Testis (tissue), 3 donors: ENCODE data around the gene HSP90AB1. TPM values are rescaled to one million over a fixed set of nuclear protein-coding genes. Genes with fewer than 3 reads are reported as not detected.

Experiments
- DNase-seq: peaks from one replicate; pipeline ENCODE4 v3.0.0-alpha.2; 2019
- H3K27ac ChIP-seq, 2 donors: fragments of 200-600 bp; sonication (generic); one replicate each; pipeline ENCODE4 v1.5.1; 2019
- H3K27me3 ChIP-seq: fragments of 200-600 bp; sonication (generic); one replicate; pipeline ENCODE4 v1.5.1; 2019
- H3K36me3 ChIP-seq: fragments of 200-600 bp; sonication (generic); one replicate; pipeline ENCODE4 v1.5.1; 2017; ENCODE audit warnings: low read depth; ENCODE audit errors: missing control alignments
- H3K4me1 ChIP-seq: fragments of 200-600 bp; sonication (generic); one replicate; pipeline ENCODE4 v1.5.1; 2019
- H3K4me3 ChIP-seq, 2 donors: fragments of 200-600 bp; sonication (generic); one replicate each; pipeline ENCODE4 v1.5.1; 2017 to 2019
- H3K9me3 ChIP-seq: fragments of 200-600 bp; sonication (generic); one replicate; pipeline ENCODE4 v1.5.1; 2017
- POLR2A ChIP-seq: fragments of 450-650 bp; IDR thresholded peaks from one replicate; pipeline ENCODE4 v1.6.1; 2017; ENCODE audit warnings: antibody characterized with exemption, mild to moderate bottlenecking, moderate library complexity
- WGBS, 2 donors: methylation state at CpG; one replicate each; pipeline ENCODE4 v1.1.5; 2018; 5-methylcytosine and 5-hydroxymethylcytosine counted together
- intact Hi-C: fragments of 100-400 bp; cut with DNase I; formaldehyde crosslinking; loops from one replicate; pipeline ENCODE4 v1.15.1; 2023; ENCODE audit warnings: low total_unique reads
- polyA plus RNA-seq: library from polyadenylated mRNA; stranded (reverse); fragments of 350-450 nt; fragmentation: Illumina TruSeq; extraction: RNeasy Lipid Tissue Mini Kit (QIAGEN cat#74804); gene quantifications from one replicate; pipeline ENCODE4 v1.2.3, GENCODE V29; 2014; ENCODE audit warnings: low read depth, low replicate concordance; ENCODE audit not compliant: insufficient read depth
- total RNA-seq, 2 donors: library from RNA; depleted of rRNA; stranded (reverse); fragments of >200 nt; gene quantifications; one replicate each; pipeline ENCODE4 v1.2.3, GENCODE V29; 2016
- TF ChIP-seq, protein P1 (sequence below), 3 experiments: fragments of 450-650 bp in 2 of 3; fragments of 200-600 bp in 1 of 3; sonication (generic) in 1 of 3; IDR thresholded peaks; one replicate each; pipeline ENCODE4 v1.5.1; 2016 to 2019; ENCODE audit warnings: antibody characterized with exemption in 3 of 3, mild to moderate bottlenecking in 2 of 3, moderate library complexity in 1 of 3

HSP90AB1 gene
- total and polyA plus RNA-seq, 3 donors from 2014 or later: 480 to 610 (median 602) TPM

DNA sequence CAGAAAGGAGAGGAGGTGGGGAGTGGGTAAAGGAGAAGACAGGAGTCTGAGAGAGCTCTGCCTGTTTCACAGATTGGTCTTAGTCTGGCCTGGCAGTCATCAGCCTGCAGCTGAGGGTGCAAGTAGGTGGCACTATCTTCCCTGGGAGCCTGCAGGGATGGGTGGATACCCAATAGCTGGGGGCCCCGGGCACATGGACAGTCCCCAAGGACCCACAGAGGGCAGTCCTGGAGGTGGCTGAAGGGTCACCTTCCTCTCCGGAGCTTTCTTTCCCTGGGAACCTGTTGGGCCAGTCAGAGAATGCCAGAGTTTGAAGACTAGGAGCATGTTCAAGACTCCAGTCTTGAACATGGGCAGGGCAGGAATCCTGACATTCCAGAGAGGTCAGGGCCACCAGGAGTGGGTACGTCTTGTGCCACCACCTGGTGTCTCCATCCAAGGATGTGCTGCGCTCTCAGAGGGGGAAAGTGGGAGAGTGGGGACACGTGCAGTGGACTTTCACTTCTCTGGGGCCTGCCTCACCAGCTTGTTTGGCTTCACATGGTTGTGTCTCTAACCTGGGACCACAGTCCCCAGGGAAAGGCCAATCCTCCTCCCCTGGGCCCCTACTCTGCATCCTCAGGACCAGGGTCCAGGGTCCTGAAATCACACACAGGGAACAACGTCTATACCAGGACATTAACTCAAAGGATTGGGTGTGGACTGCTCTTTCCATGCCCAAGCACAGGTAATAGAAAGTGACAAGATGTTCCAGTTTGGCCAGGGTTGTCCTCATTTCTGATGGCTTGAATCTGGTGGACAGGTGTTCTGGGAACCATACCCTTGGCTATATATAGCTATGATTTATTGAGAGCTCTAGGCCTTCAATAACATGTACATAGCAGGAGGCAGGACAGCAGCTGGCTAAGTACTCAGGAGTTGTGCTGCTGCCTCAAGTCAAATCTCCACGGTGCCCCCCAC, 48.2 kb downstream of the HSP90AB1 start:
- no peaks in the 10 kb centered on the region for H3K27me3 ChIP-seq
- TF ChIP-seq, protein P1, sequence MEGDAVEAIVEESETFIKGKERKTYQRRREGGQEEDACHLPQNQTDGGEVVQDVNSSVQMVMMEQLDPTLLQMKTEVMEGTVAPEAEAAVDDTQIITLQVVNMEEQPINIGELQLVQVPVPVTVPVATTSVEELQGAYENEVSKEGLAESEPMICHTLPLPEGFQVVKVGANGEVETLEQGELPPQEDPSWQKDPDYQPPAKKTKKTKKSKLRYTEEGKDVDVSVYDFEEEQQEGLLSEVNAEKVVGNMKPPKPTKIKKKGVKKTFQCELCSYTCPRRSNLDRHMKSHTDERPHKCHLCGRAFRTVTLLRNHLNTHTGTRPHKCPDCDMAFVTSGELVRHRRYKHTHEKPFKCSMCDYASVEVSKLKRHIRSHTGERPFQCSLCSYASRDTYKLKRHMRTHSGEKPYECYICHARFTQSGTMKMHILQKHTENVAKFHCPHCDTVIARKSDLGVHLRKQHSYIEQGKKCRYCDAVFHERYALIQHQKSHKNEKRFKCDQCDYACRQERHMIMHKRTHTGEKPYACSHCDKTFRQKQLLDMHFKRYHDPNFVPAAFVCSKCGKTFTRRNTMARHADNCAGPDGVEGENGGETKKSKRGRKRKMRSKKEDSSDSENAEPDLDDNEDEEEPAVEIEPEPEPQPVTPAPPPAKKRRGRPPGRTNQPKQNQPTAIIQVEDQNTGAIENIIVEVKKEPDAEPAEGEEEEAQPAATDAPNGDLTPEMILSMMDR (IDR thresholded peaks at IDR 0.05): no peak
- TF ChIP-seq POLR2A: no peak
- no peaks in the 10 kb centered on the region for H3K9me3 ChIP-seq
- peaks cover 9% of the 10 kb centered on the region for H3K4me1 ChIP-seq
- intact Hi-C loops: no loop called here
- no peak for DNase-seq
- no peak overlapping the region for H3K4me3 ChIP-seq
- no peak overlapping the region for H3K27ac ChIP-seq
- WGBS, 2 donors: 63 to 82% methylated on average over 3 to 7 of the region's 7 CpGs
- H3K36me3 ChIP-seq: no peaks in the 10 kb centered on the region

DNA sequence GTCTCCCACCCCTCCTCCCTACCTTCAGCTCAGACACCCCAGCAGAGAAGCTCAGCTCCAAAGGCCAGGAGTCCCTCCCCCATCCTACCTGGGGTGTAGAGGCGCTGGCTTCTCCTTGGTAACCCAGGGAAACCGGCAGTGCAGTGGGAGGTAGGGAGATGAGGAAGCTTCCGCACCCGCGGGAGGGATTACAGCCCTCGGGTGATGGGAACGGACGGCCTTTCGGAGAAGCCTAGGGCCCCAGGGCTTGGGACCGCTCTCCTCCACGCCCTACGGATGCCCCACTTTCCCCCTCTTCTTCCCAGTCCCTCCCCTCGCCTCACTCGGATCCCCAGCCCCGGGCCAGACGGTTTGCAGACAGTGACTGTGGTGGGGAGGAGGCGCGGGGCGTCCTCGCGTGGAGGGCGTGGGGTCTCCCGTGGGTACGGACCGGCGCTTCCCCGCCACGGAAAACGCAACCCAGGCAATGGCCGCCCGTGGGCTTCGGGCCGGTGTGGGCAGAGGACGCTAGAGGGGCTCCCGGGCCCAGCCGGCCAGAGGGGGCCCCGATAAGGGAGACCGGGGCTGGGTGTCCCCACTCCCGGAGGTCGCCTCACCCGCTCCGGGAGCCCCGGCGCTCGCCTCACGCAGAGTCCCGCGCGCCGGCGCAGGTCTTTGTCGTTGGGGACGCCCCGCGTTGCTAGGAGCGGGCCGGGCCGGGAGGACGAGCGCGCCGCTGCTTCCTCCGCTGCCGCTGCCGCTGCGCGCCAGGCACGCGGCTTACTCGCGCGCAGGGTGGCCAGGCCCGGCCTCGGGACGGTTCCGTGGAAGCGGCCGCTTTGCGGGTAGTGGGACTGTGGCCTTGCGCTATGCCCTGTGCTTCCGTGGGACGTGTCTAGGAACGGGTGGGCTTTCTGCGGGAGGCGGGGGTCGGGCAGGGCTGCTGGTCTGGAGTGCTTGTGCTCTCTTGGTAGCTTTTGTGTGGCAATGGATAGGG, 50.5 kb downstream of the HSP90AB1 start:
- Histone ChIP-seq H3K27ac (peak overlapping the region in 1 of 2 donors; percentile 10), H3K9me3 (no peaks in the 10 kb centered on the region), H3K27me3 (no peaks in the 10 kb centered on the region), H3K4me3 (peak overlapping the region; percentile 57 to 67), H3K4me1 (peaks cover 9% of the 10 kb centered on the region), H3K36me3 (no peaks in the 10 kb centered on the region)
- DNase-seq: peak; percentile 62
- 1% methylated on average over 21 to 79 of the region's 86 CpGs for WGBS, 2 donors
- TF ChIP-seq, protein P1 (IDR thresholded peaks at IDR 0.05): no peak
- no peak for TF ChIP-seq POLR2A
- intact Hi-C loops: no loop called here

DNA sequence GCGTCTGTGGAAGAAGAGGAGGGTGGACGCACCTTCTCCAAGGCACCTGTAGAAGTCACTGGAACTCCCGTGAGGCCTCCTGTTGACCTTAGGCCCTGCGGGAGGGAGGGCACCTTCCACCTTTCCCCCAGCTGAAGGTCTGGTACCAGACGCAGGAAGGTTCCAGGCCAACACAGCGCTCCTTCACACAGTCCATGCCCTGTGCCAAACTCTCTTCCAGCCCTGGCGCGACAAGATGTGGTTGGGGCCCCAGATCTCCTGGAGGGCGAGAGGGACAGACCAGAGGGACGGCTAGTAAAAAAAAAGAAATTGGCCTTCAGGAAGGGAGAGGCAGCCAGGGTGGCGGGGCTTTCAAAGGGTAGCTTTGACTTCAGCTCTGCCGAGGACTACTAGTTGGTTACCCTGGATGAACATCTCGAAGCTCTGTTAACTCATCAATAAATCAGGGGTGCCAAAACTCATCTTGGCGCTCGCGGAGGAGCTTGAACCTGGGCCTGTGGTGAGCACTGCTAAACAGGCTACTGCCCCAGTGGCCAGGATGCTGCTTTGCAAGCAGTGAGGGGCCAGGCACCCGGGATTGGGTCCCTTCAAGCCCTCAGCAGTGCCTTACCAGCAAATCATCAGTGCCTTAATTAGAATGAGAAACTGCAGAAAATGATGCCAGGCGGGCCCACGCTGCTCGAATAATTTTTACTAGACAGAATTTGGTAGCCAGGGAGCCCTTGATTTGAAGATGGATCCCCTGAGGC, 51.3 kb downstream of the HSP90AB1 start:
- Histone ChIP-seq H3K27me3 (no peaks in the 10 kb centered on the region), H3K4me3 (peak overlapping the region; percentile 57 to 67)

DNA sequence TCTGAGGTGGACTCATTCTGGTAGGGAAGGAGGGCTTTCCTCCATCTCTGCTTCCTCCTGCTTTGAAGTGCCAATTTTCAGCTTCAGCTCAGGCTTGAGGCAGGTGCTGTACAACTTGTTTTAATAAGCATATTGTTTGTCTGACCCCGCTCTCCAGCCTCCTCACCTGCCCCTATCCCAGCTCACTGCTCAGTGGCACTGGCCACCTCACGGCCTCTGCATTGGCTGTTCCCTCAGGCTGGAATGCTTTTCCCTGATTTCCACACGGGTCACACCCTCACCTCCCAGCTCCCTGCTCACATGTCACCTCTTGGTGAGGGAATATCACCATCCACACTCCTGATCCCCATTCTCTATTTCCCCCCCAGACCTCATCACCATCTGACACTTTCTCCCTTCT, 52.0 kb downstream of the HSP90AB1 start:
- H3K4me1 ChIP-seq: peaks cover 9% of the 10 kb centered on the region
- no peak overlapping the region for H3K4me3 ChIP-seq
- H3K9me3 ChIP-seq: no peaks in the 10 kb centered on the region
- intact Hi-C loops: no loop called here
- DNase-seq: no peak
- WGBS, 2 donors: 77 to 83% methylated on average over 3 of the region's 3 CpGs
- no peaks in the 10 kb centered on the region for H3K36me3 ChIP-seq
- no peaks in the 10 kb centered on the region for H3K27me3 ChIP-seq
- H3K27ac ChIP-seq: no peak overlapping the region
- TF ChIP-seq POLR2A: no peak
- TF ChIP-seq, protein P1 (IDR thresholded peaks at IDR 0.05): no peak

More for the DNA sequence above, 51.3 kb downstream of the HSP90AB1 start:
- DNase-seq: no peak
- 29 to 36% methylated on average over 16 to 20 of the region's 20 CpGs for WGBS, 2 donors
- TF ChIP-seq, protein P1 (IDR thresholded peaks at IDR 0.05): no peak
- TF ChIP-seq POLR2A: no peak
- intact Hi-C loops: no loop called here
- no peaks in the 10 kb centered on the region for H3K36me3 ChIP-seq
- H3K27ac ChIP-seq: peak overlapping the region in 1 of 2 donors; percentile 10
- H3K4me1 ChIP-seq: peaks cover 9% of the 10 kb centered on the region
- no peaks in the 10 kb centered on the region for H3K9me3 ChIP-seq
